Measurements from ENCODE around the gene CWF19L2.
"Not testable (repeated sequence)": the region's sequence is repeated elsewhere in the genome, so short reads cannot be mapped to it uniquely, and the experiment has no call there.

CWF19L2 gene

GRCh38 chr11:107430525-107430924 lies 27.1 kb downstream of the CWF19L2 start:
- DNase-seq = no peak

- no peak for DNase-seq
Observed at GRCh38 chr11:107427569-107428180, 29.9 kb downstream of the CWF19L2 start.

DNA sequence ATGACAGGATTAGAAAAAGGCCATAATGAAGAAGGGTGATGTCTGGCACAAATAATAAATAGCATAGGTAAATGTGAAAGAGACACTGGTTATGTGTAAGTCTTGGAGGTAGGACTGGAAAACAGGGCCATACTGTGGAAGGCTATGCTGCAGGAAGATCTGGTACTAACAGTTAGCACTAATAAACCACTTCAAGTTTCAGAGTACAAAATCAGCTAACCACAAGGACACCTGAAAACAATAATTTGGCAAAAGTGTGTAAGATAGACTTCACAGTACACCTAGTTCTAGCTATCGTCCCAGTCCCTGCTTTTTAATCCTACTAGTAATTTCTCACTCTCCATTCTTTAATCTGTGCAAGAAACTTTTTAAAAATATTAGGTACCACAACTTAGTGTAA lies 44.3 kb downstream of the CWF19L2 start:
- DNase-seq = no peak

- DNase-seq = no peak
Observed at GRCh38 chr11:107408762-107409211, 48.8 kb downstream of the CWF19L2 start.

- DNase-seq = no peak
Observed at GRCh38 chr11:107405260-107405659, 52.4 kb downstream of the CWF19L2 start.

GRCh38 chr11:107401131-107401530 lies 56.5 kb downstream of the CWF19L2 start:
- DNase-seq = not testable (repeated sequence)

DNA sequence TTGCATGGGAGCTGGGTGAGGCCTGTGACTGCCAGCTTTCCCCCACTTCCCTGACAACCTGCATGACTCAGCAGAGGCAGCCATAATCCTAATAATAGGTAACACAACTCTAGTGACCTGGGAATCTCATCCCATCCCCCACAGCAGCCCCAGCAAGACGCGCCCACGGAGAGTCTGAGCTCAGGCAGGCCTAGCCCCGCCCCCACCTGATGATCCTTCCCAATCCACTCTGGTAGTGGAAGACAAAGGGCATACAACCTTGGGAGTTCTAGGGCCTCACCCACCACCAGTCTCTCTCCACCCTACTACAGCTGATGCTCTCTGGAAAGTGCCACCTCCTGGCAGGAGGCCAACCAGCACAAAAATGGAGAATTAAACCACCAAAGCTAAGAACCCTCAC lies 60.3 kb downstream of the CWF19L2 start:
- DNase-seq = no peak

GRCh38 chr11:107392611-107393010 lies 65.0 kb downstream of the CWF19L2 start:
- DNase-seq = no peak

GRCh38 chr11:107390701-107391100 lies 66.9 kb downstream of the CWF19L2 start:
- DNase-seq = not testable (repeated sequence)

- no peak for DNase-seq
Observed at GRCh38 chr11:107387666-107388065, 70.0 kb downstream of the CWF19L2 start.

- peak; percentile 57 for DNase-seq
Observed at GRCh38 chr11:107385361-107385981, 72.2 kb downstream of the CWF19L2 start.

DNA sequence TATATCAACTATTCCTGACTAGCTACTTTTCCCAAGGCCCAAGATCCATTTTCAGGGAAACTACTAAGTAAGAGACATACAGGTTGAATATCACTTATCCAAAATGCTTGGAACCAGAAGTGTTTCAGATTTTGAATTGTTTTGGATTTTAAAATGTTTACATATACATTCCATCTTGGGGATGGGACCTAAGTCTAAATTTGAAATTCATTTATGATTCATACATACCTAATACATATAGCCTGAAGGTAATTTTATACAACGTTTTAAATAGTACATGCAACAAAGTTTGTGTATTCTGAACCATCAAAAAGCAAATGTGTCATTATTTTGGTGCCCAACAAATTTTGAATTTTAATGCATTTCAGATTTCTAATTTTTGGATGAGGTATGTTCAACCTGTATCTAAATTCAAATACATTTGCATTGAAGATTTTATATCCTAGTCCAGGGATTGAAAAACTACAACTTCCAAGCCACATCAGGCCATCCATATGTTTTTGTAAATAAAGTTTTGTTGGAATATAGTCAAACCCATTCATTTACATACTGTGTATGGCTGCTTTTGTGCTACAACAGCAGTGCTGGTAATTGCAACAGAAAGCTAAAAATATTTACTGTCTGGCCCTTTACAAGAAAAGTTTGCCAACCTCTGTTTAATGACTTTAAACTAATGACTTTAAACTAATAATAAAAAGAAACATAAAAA lies 73.3 kb downstream of the CWF19L2 start:
- DNase-seq = no peak

GRCh38 chr11:107372439-107372838 lies 85.2 kb downstream of the CWF19L2 start:
- DNase-seq = no peak

GRCh38 chr11:107370390-107370789 lies 87.2 kb downstream of the CWF19L2 start:
- DNase-seq = peak; percentile 26

DNA sequence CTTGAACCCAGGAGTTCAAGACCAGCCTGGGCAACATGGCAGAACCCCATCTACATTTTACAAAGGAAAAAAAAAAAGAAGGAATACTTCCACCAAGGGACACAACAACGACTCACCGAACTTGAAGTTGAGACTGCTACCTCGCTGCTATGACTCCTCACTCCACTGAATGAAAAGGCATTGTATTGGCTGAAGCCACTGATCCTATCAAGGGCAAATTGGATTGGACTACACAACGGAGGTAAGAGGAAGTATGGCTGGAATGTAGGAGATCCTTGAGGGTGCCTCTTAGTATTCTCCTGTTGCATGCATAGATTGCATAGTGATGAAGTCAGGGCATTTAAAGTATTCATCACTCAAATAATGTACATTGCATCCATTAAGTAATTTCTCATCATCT lies 97.9 kb downstream of the CWF19L2 start:
- DNase-seq = peak; percentile 4

GRCh38 chr11:107357877-107358276 lies 99.7 kb downstream of the CWF19L2 start:
- no peak for DNase-seq

GRCh38 chr11:107354780-107355179 lies 102.8 kb downstream of the CWF19L2 start:
- no peak for DNase-seq

DNA sequence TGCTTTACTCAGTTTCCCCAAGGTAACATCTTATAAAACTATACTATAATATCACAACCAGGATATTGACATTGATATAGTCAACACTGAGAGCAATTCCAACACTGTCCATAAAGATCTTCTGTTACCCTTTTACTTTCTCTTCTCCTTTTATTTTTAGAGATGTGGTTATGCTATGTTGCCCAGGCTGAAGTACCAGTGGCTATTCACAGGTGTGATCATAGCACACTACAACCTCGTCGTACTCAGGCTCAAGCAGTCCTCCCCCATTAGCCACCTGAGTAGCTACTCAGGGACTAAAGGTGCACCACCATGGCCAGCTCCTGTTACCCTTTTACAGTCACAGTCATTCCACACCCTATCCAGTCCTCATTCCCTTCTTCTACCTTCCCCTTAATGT lies 119.7 kb downstream of the CWF19L2 start:
- DNase-seq = no peak

GRCh38 chr11:107331728-107332127 lies 125.9 kb downstream of the CWF19L2 start:
- DNase-seq = no peak

GRCh38 chr11:107329164-107329563 lies 128.5 kb downstream of the CWF19L2 start:
- DNase-seq = no peak

DNA sequence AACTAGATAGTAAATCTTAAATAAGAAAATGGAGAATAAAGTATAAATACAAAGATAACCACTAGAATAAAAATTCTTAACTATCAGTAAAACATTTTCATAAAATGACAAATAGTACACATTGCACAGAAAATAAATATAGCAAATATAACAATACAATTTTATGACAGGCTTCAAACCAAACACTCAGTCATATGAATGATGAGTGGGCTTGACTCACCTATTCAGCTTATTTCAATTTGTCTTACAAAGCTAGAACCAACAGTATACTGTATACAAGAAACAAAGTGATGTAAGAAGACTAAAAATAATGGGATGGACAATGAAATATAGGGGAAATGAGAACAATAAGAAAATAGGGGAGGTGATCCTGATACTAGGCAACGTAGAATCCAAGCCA lies 141.2 kb downstream of the CWF19L2 start:
- DNase-seq = no peak

- DNase-seq = no peak
Observed at GRCh38 chr11:107307991-107308390, 149.6 kb downstream of the CWF19L2 start.

- DNase-seq = peak; percentile 5
Observed at GRCh38 chr11:107301878-107302277, 155.7 kb downstream of the CWF19L2 start.

- DNase-seq = no peak
Observed at GRCh38 chr11:107293677-107294344, 163.8 kb downstream of the CWF19L2 start.

Measured in EL (cell line).